ENCODE data around the gene TUBA4B.

The TUBA4B gene

DNA sequence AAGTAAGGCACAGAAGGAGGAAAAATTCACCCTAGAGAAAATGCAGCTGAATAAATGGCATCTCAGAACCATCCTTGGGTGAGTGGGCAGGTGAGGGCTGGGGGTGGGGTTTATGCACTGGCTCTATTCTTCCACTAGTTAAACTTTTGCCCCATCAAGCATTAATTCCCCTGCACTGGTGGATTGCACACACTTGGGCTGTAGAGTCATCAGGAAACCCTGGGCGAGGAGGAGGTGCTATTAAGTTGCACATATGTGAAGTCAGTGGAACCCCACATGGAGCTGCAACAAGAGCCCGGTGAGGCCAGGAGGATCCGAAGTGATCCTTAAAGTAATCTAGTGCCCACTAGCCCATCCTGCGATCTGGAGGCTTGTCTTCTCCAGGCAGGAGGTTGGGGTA, 19.3 kb downstream of the TUBA4B start:
- DNase-seq (ENCODE audit: low read depth) = no peak
- no peak overlapping the region for H3K4me3 ChIP-seq (ENCODE audit: low read depth, low read length)
- TF ChIP-seq CTCF (IDR thresholded peaks at IDR 0.05; ENCODE audit: low read depth, low read length, missing control alignments) = no peak
- in situ Hi-C loops (cut with HindIII; ENCODE audit: low sequenced_read_pairs) = no loop called here

DNA sequence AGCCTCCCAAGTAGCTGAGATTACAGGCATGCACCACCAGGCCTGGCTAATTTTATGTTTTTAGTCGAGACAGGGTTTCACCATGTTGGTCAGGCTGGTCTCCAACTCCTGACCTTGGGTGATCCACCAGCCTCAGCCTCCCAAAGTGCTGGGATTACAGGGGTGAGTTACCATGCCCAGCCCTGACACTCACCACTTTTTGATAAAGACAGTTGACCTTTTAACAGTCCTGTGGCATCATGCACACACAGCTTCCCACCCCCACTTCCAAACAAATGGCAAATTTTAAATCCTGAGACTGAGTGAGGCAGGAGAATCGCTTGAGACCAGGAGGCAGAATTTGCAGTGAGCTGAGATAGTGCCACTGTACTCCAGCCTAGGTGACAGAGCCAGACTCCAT, 20.0 kb downstream of the TUBA4B start:
- TF ChIP-seq CTCF (IDR thresholded peaks at IDR 0.05; ENCODE audit: low read depth, low read length, missing control alignments) = no peak
- no peak overlapping the region for H3K4me3 ChIP-seq (ENCODE audit: low read depth, low read length)
- DNase-seq (ENCODE audit: low read depth) = no peak
- in situ Hi-C loops (cut with HindIII; ENCODE audit: low sequenced_read_pairs) = no loop called here

GRCh38 chr2:219273937-219274336, 20.9 kb downstream of the TUBA4B start:
- no peak for TF ChIP-seq CTCF (IDR thresholded peaks at IDR 0.05; ENCODE audit: low read depth, low read length, missing control alignments)
- no peak for DNase-seq (ENCODE audit: low read depth)
- H3K4me3 ChIP-seq (ENCODE audit: low read depth, low read length) = no peak overlapping the region
- in situ Hi-C loops (cut with HindIII; ENCODE audit: low sequenced_read_pairs) = no loop called here

- in situ Hi-C loops (cut with HindIII; ENCODE audit: low sequenced_read_pairs) = no loop called here
- no peak for TF ChIP-seq CTCF (IDR thresholded peaks at IDR 0.05; ENCODE audit: low read depth, low read length, missing control alignments)
- no peak for DNase-seq (ENCODE audit: low read depth)
- no peak overlapping the region for H3K4me3 ChIP-seq (ENCODE audit: low read depth, low read length)
Observed at GRCh38 chr2:219274361-219274921, 21.4 kb downstream of the TUBA4B start.

DNA sequence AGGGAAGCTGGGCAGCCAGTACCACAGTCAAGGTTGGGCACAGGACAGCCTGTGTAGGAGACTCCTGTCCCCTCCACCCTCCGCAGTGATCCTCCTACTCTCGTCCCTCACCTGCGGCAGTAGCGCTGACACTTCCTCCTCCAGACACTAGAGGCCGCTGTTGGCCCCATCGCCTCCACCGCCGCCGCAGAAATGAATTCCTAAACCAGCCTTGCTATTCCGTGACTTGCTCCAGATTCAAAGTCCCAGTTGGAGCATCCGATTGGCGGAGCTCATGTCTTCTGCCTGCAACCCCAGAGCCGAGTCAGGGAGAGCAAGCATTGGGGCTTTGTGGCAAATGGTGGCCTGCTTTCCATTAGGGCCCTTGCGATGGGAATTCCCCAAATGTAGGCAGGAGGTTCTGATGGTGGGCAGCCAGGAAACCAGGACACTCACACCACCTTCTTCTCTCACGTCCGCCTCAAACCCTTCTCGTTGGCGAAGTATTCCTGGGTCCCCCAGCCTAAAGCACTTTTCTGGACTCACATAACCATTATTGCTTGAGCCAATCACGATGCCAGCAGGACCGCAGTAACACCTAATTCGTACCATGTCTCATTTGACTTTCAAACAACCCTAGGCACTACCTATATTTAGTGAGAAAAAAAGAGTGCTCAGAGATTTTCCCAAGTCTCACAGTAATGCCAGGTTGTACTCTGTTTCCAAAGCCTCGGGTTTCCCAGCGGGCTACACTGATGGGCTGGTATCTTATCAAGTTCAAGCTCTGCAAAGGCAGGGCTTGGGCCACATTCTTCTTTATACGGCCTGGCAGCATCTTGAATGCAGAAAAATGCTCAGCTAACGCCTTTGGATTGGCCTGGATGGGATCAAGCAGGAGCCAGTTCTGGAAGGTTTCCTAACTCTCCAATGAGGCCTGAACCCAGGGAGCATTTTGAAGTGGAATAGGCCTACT, 24.9 kb downstream of the TUBA4B start:
- in situ Hi-C loops (cut with HindIII; ENCODE audit: low sequenced_read_pairs) = no loop called here
- peak; percentile 33 for DNase-seq (ENCODE audit: low read depth)
- no peak overlapping the region for H3K4me3 ChIP-seq (ENCODE audit: low read depth, low read length)
- peak; percentile 97 for TF ChIP-seq CTCF (IDR thresholded peaks at IDR 0.05; ENCODE audit: low read depth, low read length, missing control alignments)

DNA sequence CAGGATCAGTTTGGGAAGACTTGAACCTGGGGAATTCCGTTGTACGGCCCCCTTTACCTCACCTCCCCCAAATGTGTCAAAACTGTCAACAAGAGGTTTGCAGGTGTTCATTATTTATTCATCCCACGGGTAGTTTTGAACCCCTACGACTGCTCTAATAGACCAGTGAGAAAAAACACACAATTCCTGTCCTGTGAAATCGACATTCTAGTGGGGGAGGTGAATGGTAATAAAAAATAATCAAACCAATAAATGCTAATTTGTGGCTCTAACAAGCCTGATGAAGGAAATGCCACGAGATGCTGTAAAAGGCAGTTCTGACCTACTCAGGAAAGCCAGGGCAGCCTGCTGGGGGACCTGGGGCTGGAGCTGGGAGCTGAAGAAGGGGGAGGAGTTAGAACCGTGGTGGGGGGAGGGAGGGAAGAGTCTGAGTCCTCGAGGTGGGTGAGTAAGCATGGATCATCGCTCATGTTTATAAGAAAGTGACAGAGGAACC, 25.7 kb downstream of the TUBA4B start:
- peak overlapping the region; percentile 61 for H3K4me3 ChIP-seq (ENCODE audit: low read depth, low read length)
- no peak for DNase-seq (ENCODE audit: low read depth)
- no peak for TF ChIP-seq CTCF (IDR thresholded peaks at IDR 0.05; ENCODE audit: low read depth, low read length, missing control alignments)
- in situ Hi-C loops (cut with HindIII; ENCODE audit: low sequenced_read_pairs) = no loop called here
